Activated T-cell treated with anti-CD3 and anti-CD28 coated beads, Interleukin-2, amount 50 U/mL, for 24 hours (primary cell): ENCODE results near the gene HM13.
"Not testable (repeated sequence)": the region's sequence is repeated elsewhere in the genome, so short reads cannot be mapped to it uniquely, and the experiment has no call there.

Experiments used
- DNase-seq: peaks from one replicate; pipeline ENCODE4 v3.0.0-alpha.2; 2020
- H3K27ac Mint-ChIP-seq: 2 replicates; pipeline ENCODE4 v1.8.0; 2020; ENCODE audit warnings: mild to moderate bottlenecking, mixed read lengths
- H3K27me3 Mint-ChIP-seq: 2 replicates; pipeline ENCODE4 v1.8.0; 2020; ENCODE audit warnings: mixed read lengths
- H3K36me3 Mint-ChIP-seq: 2 replicates; pipeline ENCODE4 v1.8.0; 2020; ENCODE audit warnings: low read depth, mixed read lengths
- H3K4me1 Mint-ChIP-seq: 2 replicates; pipeline ENCODE4 v1.8.0; 2020; ENCODE audit warnings: low read depth, mixed read lengths
- H3K4me3 Mint-ChIP-seq: 2 replicates; pipeline ENCODE4 v1.8.0; 2020; ENCODE audit warnings: mild to moderate bottlenecking, moderate library complexity, mixed read lengths
- H3K9me3 Mint-ChIP-seq: 2 replicates; pipeline ENCODE4 v1.8.0; 2020; ENCODE audit warnings: mixed read lengths

HM13 gene

GRCh38 chr20:31543966-31544598, 29.8 kb downstream of the HM13 start:
- Mint-ChIP-seq H3K36me3 (peaks cover 92% of the 10 kb centered on the region), H3K9me3 (no peaks in the 10 kb centered on the region), H3K4me1 (peaks cover 41% of the 10 kb centered on the region), H3K27ac (peak overlapping the region; percentile 86), H3K27me3 (no peaks in the 10 kb centered on the region), H3K4me3 (no peak overlapping the region)
- no peak for DNase-seq

- H3K4me3 Mint-ChIP-seq, result no peak overlapping the region
- DNase-seq, result no peak
- no peaks in the 10 kb centered on the region for H3K9me3 Mint-ChIP-seq
- H3K27me3 Mint-ChIP-seq, result no peaks in the 10 kb centered on the region
- H3K36me3 Mint-ChIP-seq, result peaks cover 92% of the 10 kb centered on the region
- H3K27ac Mint-ChIP-seq, result peak overlapping the region; percentile 86
- peaks cover 47% of the 10 kb centered on the region for H3K4me1 Mint-ChIP-seq
These were observed 30.4 kb downstream of the HM13 start for GRCh38 chr20:31544600-31544999.

- H3K9me3 Mint-ChIP-seq, result not testable (repeated sequence)
These were observed 31.4 kb downstream of the HM13 start for GRCh38 chr20:31545621-31546040.

GRCh38 chr20:31547017-31547675, 32.9 kb downstream of the HM13 start:
- Mint-ChIP-seq H3K27me3 (no peaks in the 10 kb centered on the region), H3K36me3 (peaks cover 92% of the 10 kb centered on the region), H3K9me3 (no peaks in the 10 kb centered on the region), H3K27ac (peak overlapping the region; percentile 96), H3K4me1 (peaks cover 39% of the 10 kb centered on the region), H3K4me3 (peak overlapping the region; percentile 90)
- DNase-seq, result peak; percentile 84

More at GRCh38 chr20:31545621-31546040, 31.4 kb downstream of the HM13 start:
- not testable (repeated sequence) for H3K27me3 Mint-ChIP-seq, DNase-seq, H3K4me3 Mint-ChIP-seq
- Mint-ChIP-seq H3K27ac (peak overlapping the region; percentile 72), H3K4me1 (peaks cover 49% of the 10 kb centered on the region), H3K36me3 (peaks cover 92% of the 10 kb centered on the region)

GRCh38 chr20:31547720-31548298, 33.6 kb downstream of the HM13 start:
- peaks cover 33% of the 10 kb centered on the region for H3K4me1 Mint-ChIP-seq
- peak overlapping the region; percentile 90 for H3K4me3 Mint-ChIP-seq
- H3K36me3 Mint-ChIP-seq, result peaks cover 92% of the 10 kb centered on the region
- H3K9me3 Mint-ChIP-seq, result no peaks in the 10 kb centered on the region
- peak overlapping the region; percentile 96 for H3K27ac Mint-ChIP-seq
- DNase-seq, result no peak
- H3K27me3 Mint-ChIP-seq, result no peaks in the 10 kb centered on the region

- Mint-ChIP-seq H3K4me3 (peak overlapping the region; percentile 90), H3K9me3 (no peaks in the 10 kb centered on the region), H3K27ac (peak overlapping the region; percentile 96)
These were observed 34.7 kb downstream of the HM13 start for GRCh38 chr20:31548820-31549512.

GRCh38 chr20:31549513-31549880, 35.3 kb downstream of the HM13 start:
- Mint-ChIP-seq H3K4me3 (peak overlapping the region; percentile 90), H3K36me3 (peaks cover 92% of the 10 kb centered on the region), H3K27ac (peak overlapping the region; percentile 96), H3K9me3 (no peaks in the 10 kb centered on the region), H3K27me3 (no peaks in the 10 kb centered on the region), H3K4me1 (peaks cover 22% of the 10 kb centered on the region)
- DNase-seq, result no peak

More at GRCh38 chr20:31548820-31549512, 34.7 kb downstream of the HM13 start:
- Mint-ChIP-seq H3K27me3 (no peaks in the 10 kb centered on the region), H3K4me1 (peaks cover 28% of the 10 kb centered on the region), H3K36me3 (peaks cover 92% of the 10 kb centered on the region)
- DNase-seq, result no peak

GRCh38 chr20:31550099-31550498, 35.9 kb downstream of the HM13 start:
- Mint-ChIP-seq H3K27ac (peak overlapping the region; percentile 96), H3K9me3 (no peaks in the 10 kb centered on the region), H3K36me3 (peaks cover 92% of the 10 kb centered on the region), H3K27me3 (no peaks in the 10 kb centered on the region), H3K4me3 (peak overlapping the region; percentile 32), H3K4me1 (peaks cover 21% of the 10 kb centered on the region)
- DNase-seq, result no peak

GRCh38 chr20:31551163-31552081, 37.2 kb downstream of the HM13 start:
- H3K27ac Mint-ChIP-seq, result peak overlapping the region; percentile 71

GRCh38 chr20:31555203-31555775, 41.0 kb downstream of the HM13 start:
- H3K4me1 Mint-ChIP-seq, result peaks cover 20% of the 10 kb centered on the region
- H3K4me3 Mint-ChIP-seq, result no peak overlapping the region
- DNase-seq, result no peak
- H3K27me3 Mint-ChIP-seq, result no peaks in the 10 kb centered on the region
- no peaks in the 10 kb centered on the region for H3K9me3 Mint-ChIP-seq
- H3K36me3 Mint-ChIP-seq, result peaks cover 93% of the 10 kb centered on the region
- peak overlapping the region; percentile 29 for H3K27ac Mint-ChIP-seq

More at GRCh38 chr20:31551163-31552081, 37.2 kb downstream of the HM13 start:
- H3K36me3 Mint-ChIP-seq, result peaks cover 92% of the 10 kb centered on the region
- H3K4me3 Mint-ChIP-seq, result no peak overlapping the region
- peaks cover 21% of the 10 kb centered on the region for H3K4me1 Mint-ChIP-seq
- H3K27me3 Mint-ChIP-seq, result no peaks in the 10 kb centered on the region
- H3K9me3 Mint-ChIP-seq, result no peaks in the 10 kb centered on the region
- DNase-seq, result no peak

- peaks cover 97% of the 10 kb centered on the region for H3K36me3 Mint-ChIP-seq
- no peaks in the 10 kb centered on the region for H3K9me3 Mint-ChIP-seq
- no peak overlapping the region for H3K4me3 Mint-ChIP-seq
- peak overlapping the region; percentile 90 for H3K27ac Mint-ChIP-seq
- no peaks in the 10 kb centered on the region for H3K27me3 Mint-ChIP-seq
- peaks cover 29% of the 10 kb centered on the region for H3K4me1 Mint-ChIP-seq
- DNase-seq, result no peak
These were observed 45.5 kb downstream of the HM13 start for GRCh38 chr20:31559704-31560093.

GRCh38 chr20:31560094-31560745, 46.0 kb downstream of the HM13 start:
- no peaks in the 10 kb centered on the region for H3K9me3 Mint-ChIP-seq
- H3K36me3 Mint-ChIP-seq, result peaks cover 95% of the 10 kb centered on the region
- peak; percentile 82 for DNase-seq
- H3K4me3 Mint-ChIP-seq, result no peak overlapping the region
- H3K27ac Mint-ChIP-seq, result peak overlapping the region; percentile 90
- peaks cover 29% of the 10 kb centered on the region for H3K4me1 Mint-ChIP-seq
- H3K27me3 Mint-ChIP-seq, result no peaks in the 10 kb centered on the region
